HUES48 (cell line): Measurements from ENCODE around the gene OST4.
"Not testable (repeated sequence)": the region's sequence is repeated elsewhere in the genome, so short reads cannot be mapped to it uniquely, and the experiment has no call there.

Experiments
- H3K27ac ChIP-seq: one replicate; pipeline ENCODE4 v1.7.0; 2013; ENCODE audit warnings: low read depth, low read length, inconsistent platforms
- H3K27me3 ChIP-seq: 2 replicates; pipeline ENCODE4 v1.6.1; 2013; ENCODE audit warnings: mild to moderate bottlenecking, low read length; ENCODE audit not compliant: control insufficient read depth, insufficient read depth
- H3K36me3 ChIP-seq: 2 replicates; pipeline ENCODE4 v1.6.1; 2013; ENCODE audit warnings: low read length; ENCODE audit not compliant: control insufficient read depth, insufficient read depth
- H3K4me1 ChIP-seq: 2 replicates; pipeline ENCODE4 v1.6.1; 2013; ENCODE audit warnings: mild to moderate bottlenecking, low read length; ENCODE audit not compliant: control insufficient read depth, insufficient read depth
- H3K4me3 ChIP-seq: 2 replicates; pipeline ENCODE4 v1.5.1; 2013; ENCODE audit warnings: mild to moderate bottlenecking, low read depth, low read length
- H3K9ac ChIP-seq: 2 replicates; pipeline ENCODE4 v1.6.1; 2013; ENCODE audit warnings: mild to moderate bottlenecking, low read depth, low read length, moderate library complexity
- H3K9me3 ChIP-seq: 2 replicates; pipeline ENCODE4 v1.6.1; 2013; ENCODE audit warnings: low read length; ENCODE audit not compliant: control insufficient read depth, insufficient read depth

Gene OST4

GRCh38 chr2:27071277-27071989 lies at the start of gene OST4:
TSS of gene OST4 (minus strand) at chr2:27071654.
- Histone ChIP-seq H3K4me1 (peaks cover 11% of the 10 kb centered on the region), H3K36me3 (peaks cover 38% of the 10 kb centered on the region), H3K9me3 (no peaks in the 10 kb centered on the region), H3K4me3 (peak within 1 kb of the TSS; percentile 96), H3K27ac (peak within 1 kb of the TSS; percentile 90), H3K9ac (peak within 1 kb of the TSS; percentile 64), H3K27me3 (no peaks in the 10 kb centered on the region)

GRCh38 chr2:27119330-27119670 lies 47.8 kb upstream of the OST4 start:
- not testable (repeated sequence) for H3K27ac ChIP-seq, H3K9me3 ChIP-seq, H3K36me3 ChIP-seq, H3K9ac ChIP-seq
- peaks cover 74% of the 10 kb centered on the region for H3K27me3 ChIP-seq
- peaks cover 13% of the 10 kb centered on the region; the same call in 1 of the 2 replicates for H3K4me1 ChIP-seq
- H3K4me3 ChIP-seq = peak overlapping the region; percentile 69

GRCh38 chr2:27118525-27119329 lies 47.3 kb upstream of the OST4 start, which contains the start of gene CGREF1:
TSS of gene CGREF1 (minus strand) at chr2:27119128. CDS start at chr2:27104366, 14,762 bp downstream.
- no peak within 1 kb of the TSS for H3K27ac ChIP-seq
- H3K9me3 ChIP-seq = no peaks in the 10 kb centered on the region
- H3K4me3 ChIP-seq = peak within 1 kb of the TSS; percentile 69
- H3K9ac ChIP-seq = peak within 1 kb of the TSS; percentile 18; the same call in 1 of the 2 replicates
- peaks cover 68% of the 10 kb centered on the region for H3K27me3 ChIP-seq
- H3K4me1 ChIP-seq = peaks cover 7% of the 10 kb centered on the region; the same call in 1 of the 2 replicates
- H3K36me3 ChIP-seq = no peaks in the 10 kb centered on the region

- H3K36me3 ChIP-seq = no peaks in the 10 kb centered on the region
- no peak overlapping the region for H3K27ac ChIP-seq
- no peaks in the 10 kb centered on the region for H3K9me3 ChIP-seq
- H3K4me1 ChIP-seq = peaks cover 7% of the 10 kb centered on the region; the same call in 1 of the 2 replicates
- peak overlapping the region; percentile 69 for H3K4me3 ChIP-seq
- peaks cover 64% of the 10 kb centered on the region for H3K27me3 ChIP-seq
- H3K9ac ChIP-seq = 0 out of 2 replicates have a peak overlapping the region, but pooled peaks have one; percentile 18
These were observed 46.6 kb upstream of the OST4 start for GRCh38 chr2:27117995-27118524.

- H3K27me3 ChIP-seq = peaks cover 38% of the 10 kb centered on the region
- H3K36me3 ChIP-seq = no peaks in the 10 kb centered on the region
- H3K4me1 ChIP-seq = peaks cover 7% of the 10 kb centered on the region; the same call in 1 of the 2 replicates
- H3K9ac ChIP-seq = no peak overlapping the region
- no peak overlapping the region for H3K4me3 ChIP-seq
- H3K9me3 ChIP-seq = no peaks in the 10 kb centered on the region
- H3K27ac ChIP-seq = no peak overlapping the region
These were observed 44.1 kb upstream of the OST4 start for GRCh38 chr2:27115519-27115918.

- not testable (repeated sequence) for H3K9ac ChIP-seq, H3K27ac ChIP-seq, H3K27me3 ChIP-seq, H3K36me3 ChIP-seq, H3K9me3 ChIP-seq, H3K4me1 ChIP-seq, H3K4me3 ChIP-seq
These were observed 40.1 kb upstream of the OST4 start for GRCh38 chr2:27111392-27112078.

- H3K36me3 ChIP-seq, H3K4me1 ChIP-seq, H3K9ac ChIP-seq, H3K4me3 ChIP-seq, H3K27ac ChIP-seq, H3K9me3 ChIP-seq, H3K27me3 ChIP-seq: not testable (repeated sequence)
These were observed 39.3 kb upstream of the OST4 start for GRCh38 chr2:27110603-27111352.

GRCh38 chr2:27109083-27109482 lies 37.6 kb upstream of the OST4 start:
- Histone ChIP-seq H3K4me3 (no peak overlapping the region), H3K9ac (no peak overlapping the region), H3K27me3 (no peaks in the 10 kb centered on the region), H3K9me3 (no peaks in the 10 kb centered on the region), H3K36me3 (no peaks in the 10 kb centered on the region), H3K4me1 (no peaks in the 10 kb centered on the region), H3K27ac (no peak overlapping the region)

- Histone ChIP-seq H3K36me3 (no peaks in the 10 kb centered on the region), H3K4me3 (no peak overlapping the region), H3K4me1 (no peaks in the 10 kb centered on the region), H3K9ac (no peak overlapping the region), H3K9me3 (no peaks in the 10 kb centered on the region), H3K27ac (no peak overlapping the region), H3K27me3 (no peaks in the 10 kb centered on the region)
These were observed 36.8 kb upstream of the OST4 start for GRCh38 chr2:27108221-27108620.

GRCh38 chr2:27105981-27106380 lies 34.5 kb upstream of the OST4 start:
- Histone ChIP-seq H3K9ac (no peak overlapping the region), H3K27me3 (no peaks in the 10 kb centered on the region), H3K9me3 (no peaks in the 10 kb centered on the region), H3K27ac (no peak overlapping the region), H3K4me3 (no peak overlapping the region), H3K36me3 (no peaks in the 10 kb centered on the region), H3K4me1 (no peaks in the 10 kb centered on the region)
